ENCODE results near the gene UGT1A3.
"Not testable (repeated sequence)": the region's sequence is repeated elsewhere in the genome, so short reads cannot be mapped to it uniquely, and the experiment has no call there.

Gene UGT1A3

DNA sequence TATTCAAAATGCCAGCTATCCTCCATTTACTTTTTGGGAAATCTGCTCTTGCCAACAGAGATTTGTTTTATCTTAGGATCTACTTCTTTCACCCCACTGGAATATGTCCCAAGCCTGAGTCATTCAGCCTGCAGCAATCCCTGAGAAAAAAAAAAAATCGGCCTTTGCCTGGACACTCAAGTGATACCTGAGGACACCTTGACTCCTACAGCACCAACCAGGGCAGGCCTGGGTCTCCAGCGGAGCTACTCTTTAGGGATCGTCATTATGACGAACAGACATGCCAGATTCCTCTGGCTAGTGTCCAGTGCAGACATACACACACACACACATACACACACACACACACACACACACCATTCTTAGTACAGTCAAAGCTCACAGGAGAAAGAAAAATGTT is 38.4 kb upstream of the UGT1A3 start:
- H3K27ac ChIP-seq: no peak overlapping the region

DNA sequence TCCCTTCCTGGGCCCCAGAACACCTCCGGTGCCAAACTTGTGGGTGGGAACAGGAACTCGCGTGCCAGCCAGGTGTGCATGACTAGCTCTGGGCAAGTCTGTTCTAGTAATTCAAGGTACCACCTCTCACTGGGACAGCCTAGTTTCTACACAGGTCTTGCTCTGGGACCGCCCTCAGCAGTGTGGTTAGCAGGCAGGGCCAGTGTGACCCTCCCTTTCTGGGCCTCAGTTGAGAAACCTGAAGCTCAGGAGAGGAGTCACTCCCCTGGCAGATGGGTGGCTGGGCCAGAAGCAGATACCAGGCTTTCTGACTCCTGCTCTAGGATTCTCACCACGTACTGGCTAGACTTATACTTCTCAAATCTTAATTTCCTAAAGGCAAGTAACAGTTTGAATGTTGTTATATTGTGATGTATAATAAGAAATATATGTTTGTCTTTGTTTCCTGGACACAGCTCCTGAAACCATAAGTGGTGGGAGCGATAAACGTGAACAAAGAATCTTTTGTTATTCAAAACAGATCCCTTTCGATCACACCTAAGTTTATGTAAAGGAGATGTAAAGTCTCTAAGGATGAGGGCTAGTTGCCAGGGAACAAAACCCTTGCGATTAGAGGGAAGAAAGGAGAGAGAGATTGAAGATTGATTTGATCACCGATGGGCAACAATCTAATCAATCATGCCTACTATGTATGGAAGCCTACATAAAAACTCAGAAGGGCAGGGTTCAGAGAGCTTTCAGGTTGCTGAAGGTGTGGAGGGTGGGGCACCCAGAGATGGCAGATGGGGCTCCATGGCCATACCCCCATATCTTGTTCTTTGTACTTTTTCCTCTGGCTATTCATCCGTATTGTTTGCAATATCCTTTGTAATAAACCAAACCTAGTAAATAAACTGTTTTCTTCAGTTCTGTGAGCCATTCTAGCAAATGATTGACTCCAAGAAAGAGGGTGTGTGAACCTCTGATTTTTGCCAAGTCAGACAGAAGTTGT is 37.1 kb upstream of the UGT1A3 start:
- Histone ChIP-seq H3K4me3 (no peak overlapping the region), H4K20me1 (no peaks in the 10 kb centered on the region), H3K4me2 (no peak overlapping the region; a peak in 1 of 22 replicates), H3K27me3 (no peaks in the 10 kb centered on the region), H3K36me3 (no peaks in the 10 kb centered on the region), H3K9ac (no peak overlapping the region), H3K4me1 (peaks cover 0 to 5% (median 0%) of the 10 kb centered on the region in 10 experiments; a peak in 2 of 20 replicates), H3K9me3 (replicated peaks in 1 of 11) (no peaks in the 10 kb centered on the region), H3K27ac (no peak overlapping the region)
- TF ChIP-seq Cebpa-rat (IDR thresholded peaks at IDR 0.05): no peak

More for the DNA sequence above, 38.4 kb upstream of the UGT1A3 start:
- no peak overlapping the region for H3K9ac ChIP-seq
- H3K36me3 ChIP-seq: no peaks in the 10 kb centered on the region
- no peaks in the 10 kb centered on the region for H3K27me3 ChIP-seq
- H3K4me2 ChIP-seq: no peak overlapping the region
- H4K20me1 ChIP-seq: no peaks in the 10 kb centered on the region
- H3K4me1 ChIP-seq: peaks cover 0 to 5% (median 0%) of the 10 kb centered on the region in 10 experiments; a peak in 2 of 20 replicates
- no peak for TF ChIP-seq Cebpa-rat (IDR thresholded peaks at IDR 0.05)
- no peaks in the 10 kb centered on the region for H3K9me3 ChIP-seq (replicated peaks in 1 of 11)
- no peak overlapping the region for H3K4me3 ChIP-seq

DNA sequence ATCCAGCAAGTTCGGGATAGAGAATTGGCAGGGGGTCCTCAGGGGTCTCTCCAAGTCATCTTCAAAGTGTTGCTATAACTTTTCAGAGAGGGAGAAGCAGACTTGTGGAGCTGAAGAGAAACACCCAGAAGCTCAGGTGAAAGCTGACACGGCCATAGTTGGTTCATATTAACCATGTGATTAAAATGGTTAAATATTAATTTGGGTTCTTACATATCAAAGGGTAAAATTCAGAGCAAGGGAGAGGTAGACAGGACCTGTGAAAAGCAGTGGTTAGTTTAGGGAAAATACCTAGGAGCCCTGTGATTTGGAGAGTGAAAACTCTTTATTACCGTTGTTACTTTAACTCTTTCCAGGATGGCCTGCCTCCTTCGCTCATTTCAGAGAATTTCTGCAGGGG is 36.2 kb upstream of the UGT1A3 start, which contains the start of gene UGT1A6:
Gene UGT1A6, plus strand, starts transcription at position 243 of the 400 bp plus-strand sequence. Its CDS starts 115 bp downstream, at position 358.
- H3K36me3 ChIP-seq: no peaks in the 10 kb centered on the region
- no peaks in the 10 kb centered on the region for H3K27me3 ChIP-seq
- H4K20me1 ChIP-seq: no peaks in the 10 kb centered on the region
- H3K9me3 ChIP-seq (replicated peaks in 1 of 11): no peaks in the 10 kb centered on the region
- H3K27ac ChIP-seq: no peak within 1 kb of the TSS
- no peak for TF ChIP-seq Cebpa-rat (IDR thresholded peaks at IDR 0.05)
- peaks cover 0 to 5% (median 0%) of the 10 kb centered on the region in 10 experiments; a peak in 2 of 20 replicates for H3K4me1 ChIP-seq
- no peak within 1 kb of the TSS for H3K4me2 ChIP-seq
- no peak within 1 kb of the TSS for H3K9ac ChIP-seq
- H3K4me3 ChIP-seq: no peak within 1 kb of the TSS

DNA sequence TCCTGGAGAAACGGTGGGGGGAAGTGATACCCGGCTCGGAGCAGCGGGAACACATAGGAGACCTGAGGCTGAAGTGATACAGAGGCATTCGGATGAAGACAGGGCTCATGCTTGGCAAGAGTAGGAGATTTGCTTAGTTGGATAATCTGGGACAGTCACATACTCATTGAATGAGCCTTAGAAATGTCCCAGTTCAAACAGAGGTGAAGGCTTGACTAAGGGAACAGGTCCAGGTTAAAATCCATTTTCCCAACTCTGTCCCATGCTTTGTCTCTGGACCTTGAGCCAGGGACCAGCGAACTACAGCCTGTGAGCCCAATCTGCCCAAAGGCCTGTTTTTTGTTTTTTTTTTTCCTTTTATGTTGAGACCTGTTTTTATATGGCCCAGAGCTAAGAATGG is 34.9 kb upstream of the UGT1A3 start:
- H3K9ac ChIP-seq: no peak overlapping the region
- H3K4me1 ChIP-seq: peaks cover 0 to 5% (median 0%) of the 10 kb centered on the region in 10 experiments; a peak in 2 of 20 replicates
- no peak overlapping the region for H3K4me2 ChIP-seq
- H3K36me3 ChIP-seq: no peaks in the 10 kb centered on the region
- H3K9me3 ChIP-seq (replicated peaks in 1 of 11): no peaks in the 10 kb centered on the region
- H4K20me1 ChIP-seq: no peaks in the 10 kb centered on the region
- H3K4me3 ChIP-seq: no peak overlapping the region
- H3K27me3 ChIP-seq: no peaks in the 10 kb centered on the region
- H3K27ac ChIP-seq: no peak overlapping the region
- no peak for TF ChIP-seq Cebpa-rat (IDR thresholded peaks at IDR 0.05)

DNA sequence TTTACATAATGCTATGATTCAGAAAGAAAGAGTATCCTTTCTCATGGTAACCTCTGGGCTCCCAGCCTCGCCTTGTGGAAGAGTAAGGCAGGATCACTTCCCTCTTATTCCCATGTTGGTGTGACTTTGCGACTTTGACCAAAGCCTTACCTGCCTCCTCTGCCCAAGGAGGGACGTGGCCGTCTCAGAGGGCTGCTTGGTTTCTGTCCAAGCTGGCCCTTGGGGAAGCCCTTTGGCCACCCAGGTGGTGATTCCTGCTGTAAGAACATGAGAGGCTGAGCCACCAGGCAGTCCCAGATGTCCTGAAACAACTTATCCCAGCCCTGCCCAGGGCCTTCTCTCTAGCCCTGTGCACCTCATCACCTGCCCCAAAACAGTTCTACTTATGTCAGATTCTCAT is 30.1 kb upstream of the UGT1A3 start:
- Histone ChIP-seq H3K27me3 (no peaks in the 10 kb centered on the region), H3K9ac (no peak overlapping the region), H3K36me3 (no peaks in the 10 kb centered on the region), H3K27ac (no peak overlapping the region; a peak in 1 of 22 replicates), H3K4me1 (peaks cover 0 to 7% (median 0%) of the 10 kb centered on the region in 10 experiments; a peak in 3 of 20 replicates), H3K9me3 (replicated peaks in 1 of 11) (peaks cover 0 to 2% (median under 1%) of the 10 kb centered on the region in 11 experiments; a peak in 6 of 22 replicates), H3K4me3 (no peak overlapping the region), H3K4me2 (no peak overlapping the region), H4K20me1 (no peaks in the 10 kb centered on the region)
- no peak for TF ChIP-seq Cebpa-rat (IDR thresholded peaks at IDR 0.05)

DNA sequence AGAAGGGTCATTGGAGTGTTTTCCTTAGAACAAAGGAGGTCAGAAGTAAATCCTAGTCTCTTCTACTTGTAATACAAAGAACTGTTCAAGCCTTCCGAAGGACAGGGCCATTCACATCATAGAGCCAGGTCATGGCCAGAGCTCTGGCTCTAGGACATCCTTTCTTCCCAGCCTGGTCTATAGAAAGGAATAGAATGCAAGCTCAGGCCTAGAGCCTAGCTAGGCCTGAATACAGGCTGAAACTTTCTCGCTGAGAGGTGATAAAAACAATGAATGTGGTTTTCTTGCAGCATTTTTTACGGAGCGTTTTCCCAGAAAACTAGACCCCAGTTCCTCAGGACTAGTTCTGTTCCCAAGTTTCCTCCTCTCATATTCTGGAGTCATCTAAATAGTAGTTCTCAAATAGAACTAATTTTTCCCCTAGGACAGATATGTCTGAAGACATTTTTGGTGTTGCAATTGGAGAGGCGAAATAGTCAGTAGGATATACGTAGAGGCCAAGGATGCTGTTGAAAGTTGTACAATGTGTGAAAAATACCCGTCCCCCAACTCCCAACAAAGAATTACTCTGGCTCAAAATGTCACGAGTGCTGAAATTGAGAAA is 29.3 kb upstream of the UGT1A3 start:
- Histone ChIP-seq H4K20me1 (no peaks in the 10 kb centered on the region), H3K9me3 (replicated peaks in 1 of 11) (peaks cover 0 to 6% (median 4%) of the 10 kb centered on the region in 11 experiments; a peak in 7 of 22 replicates), H3K4me1 (peaks cover 0 to 7% (median 0%) of the 10 kb centered on the region in 10 experiments; a peak in 3 of 20 replicates), H3K36me3 (no peaks in the 10 kb centered on the region), H3K27me3 (no peaks in the 10 kb centered on the region), H3K27ac (peak overlapping the region in 7 of 11 experiments; percentile 8 to 57 (median 47); a peak in 7 of 22 replicates), H3K9ac (no peak overlapping the region; a peak in 1 of 22 replicates), H3K4me3 (no peak overlapping the region), H3K4me2 (peak overlapping the region in 2 of 11 experiments; percentile 24 to 37; a peak in 2 of 22 replicates)
- TF ChIP-seq Cebpa-rat (IDR thresholded peaks at IDR 0.05): no peak

DNA sequence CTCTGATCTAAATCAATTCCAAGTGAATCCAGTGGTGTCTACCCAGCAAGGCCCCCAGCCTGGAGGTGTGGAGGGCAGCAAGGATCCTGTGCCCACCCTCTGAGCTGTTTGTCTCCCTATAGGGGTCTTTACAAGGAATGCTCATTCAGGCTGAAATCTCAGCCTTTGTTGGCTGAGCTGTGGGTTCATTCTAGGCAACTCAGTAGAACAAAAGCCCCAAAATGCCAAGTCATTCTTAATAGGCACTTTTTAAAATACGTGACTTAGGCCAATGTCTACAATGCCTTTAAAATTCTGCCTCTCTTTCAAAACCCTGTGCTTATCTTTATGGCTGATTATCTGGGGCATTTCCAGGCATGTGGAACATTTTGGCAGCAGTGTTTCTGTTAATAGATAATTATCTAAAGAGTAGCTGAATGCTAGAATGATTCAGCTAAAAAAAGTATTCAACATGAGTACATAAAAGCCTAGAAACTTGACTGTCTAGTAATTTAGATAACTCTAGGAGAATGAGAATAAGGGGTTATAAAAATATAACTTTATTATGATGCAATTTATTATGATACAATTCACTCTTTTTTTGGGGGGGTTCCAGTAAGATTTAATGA is 28.7 kb upstream of the UGT1A3 start:
- Histone ChIP-seq H3K4me3 (no peak overlapping the region), H3K4me1 (peaks cover 0 to 7% (median 0%) of the 10 kb centered on the region in 10 experiments; a peak in 3 of 20 replicates), H4K20me1 (no peaks in the 10 kb centered on the region), H3K9ac (no peak overlapping the region; a peak in 2 of 22 replicates), H3K9me3 (replicated peaks in 1 of 11) (peaks cover 0 to 6% (median 4%) of the 10 kb centered on the region in 11 experiments; a peak in 7 of 22 replicates), H3K27ac (peak overlapping the region in 7 of 11 experiments; percentile 8 to 57 (median 47); a peak in 7 of 22 replicates), H3K36me3 (no peaks in the 10 kb centered on the region), H3K27me3 (no peaks in the 10 kb centered on the region), H3K4me2 (peak overlapping the region in 2 of 11 experiments; percentile 24 to 37; a peak in 2 of 22 replicates)
- no peak for TF ChIP-seq Cebpa-rat (IDR thresholded peaks at IDR 0.05)

DNA sequence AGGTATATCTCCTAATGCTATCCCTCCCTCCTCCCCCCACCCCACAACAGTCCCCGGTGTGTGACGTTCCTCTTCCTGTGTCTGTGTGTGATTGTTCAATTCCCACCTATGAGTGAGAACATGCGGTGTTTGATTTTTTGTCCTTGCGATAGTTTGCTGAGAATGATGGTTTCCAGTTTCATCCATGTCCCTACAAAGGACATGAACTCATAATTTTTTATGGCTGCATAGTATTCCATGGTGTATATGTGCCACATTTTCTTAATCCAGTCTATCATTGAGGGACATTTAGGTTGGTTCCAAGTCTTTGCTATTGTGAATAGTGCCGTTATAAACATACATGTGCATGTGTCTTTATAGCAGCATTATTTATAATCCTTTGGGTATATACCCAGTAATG is 28.0 kb upstream of the UGT1A3 start:
- H3K36me3 ChIP-seq; H3K27ac ChIP-seq; H3K9ac ChIP-seq; H3K27me3 ChIP-seq; H3K4me2 ChIP-seq; H3K4me3 ChIP-seq; H3K9me3 ChIP-seq (replicated peaks in 1 of 11); H4K20me1 ChIP-seq; H3K4me1 ChIP-seq: not testable (repeated sequence)

DNA sequence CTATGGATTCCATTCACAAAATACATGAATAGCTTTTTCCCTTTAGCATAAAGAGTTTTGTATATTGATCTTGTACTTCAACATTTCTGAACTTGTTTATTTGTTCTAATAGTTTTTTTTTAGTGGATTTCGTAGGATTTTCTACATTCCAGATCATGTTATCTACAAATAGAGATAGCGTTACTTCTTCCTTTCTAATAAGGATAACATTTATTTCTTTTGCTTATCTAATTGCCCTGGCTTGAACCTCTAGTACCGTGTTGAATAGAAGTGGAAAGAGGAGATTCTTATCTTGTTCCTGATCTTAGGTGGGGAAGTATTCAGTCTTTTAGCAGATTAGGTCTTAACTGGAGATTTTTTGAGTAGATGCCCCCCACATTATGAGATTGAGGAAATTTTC is 26.6 kb upstream of the UGT1A3 start:
- Histone ChIP-seq H4K20me1 (no peaks in the 10 kb centered on the region), H3K4me2 (no peak overlapping the region), H3K4me3 (no peak overlapping the region), H3K36me3 (no peaks in the 10 kb centered on the region), H3K9ac (no peak overlapping the region), H3K4me1 (peaks cover 0 to 7% (median 0%) of the 10 kb centered on the region in 10 experiments; a peak in 3 of 20 replicates), H3K27me3 (no peaks in the 10 kb centered on the region), H3K9me3 (replicated peaks in 1 of 11) (peaks cover 0 to 6% (median 4%) of the 10 kb centered on the region in 11 experiments; a peak in 7 of 22 replicates), H3K27ac (no peak overlapping the region)
- TF ChIP-seq Cebpa-rat (IDR thresholded peaks at IDR 0.05): no peak

Measured in BLaER1 treated with 17β-estradiol and CSF1 and Interleukin-3, amounts not matched to agents 10 nM and 100 nM (cell line).